ENCODE results near the gene C6orf62.
A peak's percentile ranks its signal among the peaks of the same experiment; 100 is the strongest.
"Not testable (repeated sequence)": the region's sequence is repeated elsewhere in the genome, so short reads cannot be mapped to it uniquely, and the experiment has no call there.

The C6orf62 gene

DNA sequence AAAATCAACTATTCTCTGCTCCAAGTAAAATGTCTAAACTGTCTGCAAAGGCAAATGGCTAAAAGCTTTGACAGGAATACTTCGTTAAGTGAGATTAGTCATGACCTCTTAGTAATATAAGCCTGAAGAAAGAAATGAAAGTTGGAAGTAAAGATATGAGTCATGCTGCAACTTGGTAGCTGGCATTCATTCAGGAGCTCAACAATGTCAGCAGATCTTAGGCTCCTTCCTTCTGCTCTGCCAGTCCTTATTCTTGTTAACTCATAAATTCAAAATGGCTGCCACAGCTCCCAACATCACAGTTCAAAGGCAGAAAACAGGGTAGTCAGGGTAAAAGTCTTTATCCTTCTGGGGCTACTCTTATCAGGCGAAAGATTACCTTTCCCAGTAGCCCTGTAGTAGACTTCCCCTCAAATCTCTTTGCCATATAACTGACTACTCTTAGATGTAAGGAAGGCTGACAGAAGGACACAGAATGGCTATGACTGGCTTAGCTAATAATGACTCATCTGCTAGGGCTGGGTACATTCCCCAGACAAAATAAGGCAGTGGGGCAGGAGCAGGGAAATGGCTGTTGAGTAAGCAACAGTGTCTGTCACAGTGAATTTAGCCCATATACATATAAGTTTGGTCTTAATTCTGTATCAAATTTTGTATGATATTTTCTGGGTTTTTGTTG is 24.4 kb upstream of the C6orf62 start:
- DNase-seq (ENCODE audit: low read depth, low spot score): peak; percentile 71

- DNase-seq (ENCODE audit: low read depth, low spot score): no peak
Measured at GRCh38 chr6:24742216-24742738, 23.3 kb upstream of the C6orf62 start.

DNA sequence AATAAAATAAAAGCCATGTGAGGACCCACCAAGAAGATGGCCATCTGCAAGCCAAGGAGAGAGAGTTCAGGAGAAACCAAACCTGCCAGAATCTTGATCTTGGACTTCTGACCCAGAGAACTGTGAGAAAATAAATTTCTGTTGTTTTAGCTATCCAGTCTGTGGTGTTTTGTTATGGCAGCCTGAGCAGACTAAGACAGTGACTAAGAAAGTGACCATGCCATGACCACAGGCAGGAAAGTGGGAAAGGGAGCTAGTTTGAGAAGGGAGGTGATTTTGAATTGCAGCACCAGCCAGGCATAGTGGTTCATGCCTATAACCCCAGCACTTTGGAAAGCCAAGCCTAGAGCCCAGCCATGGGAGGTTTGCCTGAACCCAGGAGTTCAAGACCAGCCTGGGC is 21.9 kb upstream of the C6orf62 start:
- no peak for DNase-seq (ENCODE audit: low read depth, low spot score)

GRCh38 chr6:24738741-24739140 is 19.8 kb upstream of the C6orf62 start:
- DNase-seq (ENCODE audit: low read depth, low spot score): no peak

DNA sequence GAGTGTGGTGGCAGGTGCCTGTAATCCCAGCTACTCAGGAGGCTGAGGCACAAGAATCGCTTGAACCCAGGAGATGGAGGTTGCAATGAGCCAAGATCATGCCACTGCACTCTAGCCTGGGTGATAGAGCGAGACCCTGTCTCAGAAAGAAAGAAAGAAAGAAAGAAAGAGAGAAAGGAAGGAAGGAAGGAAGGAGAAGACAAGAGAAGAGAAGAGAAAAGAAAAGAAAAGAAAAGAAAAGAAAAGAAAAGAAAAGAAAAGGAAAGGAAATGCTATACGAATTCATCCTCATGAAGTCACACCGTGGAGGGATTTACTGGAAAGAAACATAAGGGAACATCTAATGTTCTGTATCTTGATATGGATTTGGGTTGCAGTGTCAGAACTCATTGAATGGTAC is 15.8 kb upstream of the C6orf62 start:
- not testable (repeated sequence) for DNase-seq (ENCODE audit: low read depth, low spot score)

- no peak for DNase-seq (ENCODE audit: low read depth, low spot score)
Measured at GRCh38 chr6:24734166-24734565, 15.2 kb upstream of the C6orf62 start.

DNA sequence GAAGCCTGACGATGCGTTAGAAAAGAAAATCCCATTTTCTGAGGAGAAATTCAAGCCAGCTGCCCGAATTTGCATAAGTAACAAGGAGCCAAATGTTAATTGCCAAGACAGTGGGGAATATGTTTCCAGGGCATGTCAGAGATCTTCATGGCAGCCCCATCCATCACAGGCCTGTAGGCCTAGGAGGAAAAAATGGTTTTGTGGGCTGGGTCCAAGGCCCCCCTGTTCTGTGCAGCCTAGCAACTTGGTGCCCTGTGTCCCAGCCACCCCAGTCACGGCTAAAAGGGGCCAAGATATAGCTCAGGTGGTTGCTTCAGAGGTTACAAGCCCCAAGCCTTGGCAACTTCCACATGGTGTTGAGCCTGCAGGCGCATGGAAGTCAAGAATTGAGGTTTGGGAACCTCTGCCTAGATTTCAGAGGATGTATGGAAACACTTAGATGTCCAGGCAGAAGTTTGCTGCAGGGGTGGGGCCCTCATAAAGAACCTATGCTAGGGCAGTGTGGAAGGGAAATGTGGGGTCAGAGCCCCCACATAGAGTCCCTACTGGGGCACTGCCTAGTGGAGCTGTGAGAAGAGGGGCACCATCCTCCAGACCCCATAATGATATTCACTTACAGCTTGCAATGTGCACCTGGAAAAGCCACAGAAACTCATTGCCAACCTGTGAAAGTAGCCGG is 12.6 kb upstream of the C6orf62 start:
- not testable (repeated sequence) for DNase-seq (ENCODE audit: low read depth, low spot score)

- not testable (repeated sequence) for DNase-seq (ENCODE audit: low read depth, low spot score)
Measured at GRCh38 chr6:24730653-24731052, 11.7 kb upstream of the C6orf62 start.

DNA sequence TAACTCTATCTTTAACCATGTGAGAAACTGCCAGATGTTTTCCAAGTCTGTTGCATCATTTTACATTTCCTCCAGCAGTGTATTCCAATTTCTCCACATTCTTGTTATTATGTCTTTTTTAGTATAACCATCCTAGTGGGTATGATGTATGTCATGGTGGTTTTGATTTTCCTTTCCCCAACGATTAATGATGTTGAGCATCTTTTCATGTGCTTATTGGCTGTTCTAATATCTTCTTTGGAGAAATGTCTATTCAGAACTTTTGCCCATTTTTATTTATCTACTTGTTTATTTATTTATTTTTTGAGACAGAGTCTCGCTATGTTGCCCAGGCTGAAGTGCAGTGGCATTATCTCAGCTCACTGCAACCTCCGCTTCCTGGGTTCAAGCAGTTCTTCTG is 4.3 kb upstream of the C6orf62 start:
- DNase-seq (ENCODE audit: low read depth, low spot score): no peak

DNA sequence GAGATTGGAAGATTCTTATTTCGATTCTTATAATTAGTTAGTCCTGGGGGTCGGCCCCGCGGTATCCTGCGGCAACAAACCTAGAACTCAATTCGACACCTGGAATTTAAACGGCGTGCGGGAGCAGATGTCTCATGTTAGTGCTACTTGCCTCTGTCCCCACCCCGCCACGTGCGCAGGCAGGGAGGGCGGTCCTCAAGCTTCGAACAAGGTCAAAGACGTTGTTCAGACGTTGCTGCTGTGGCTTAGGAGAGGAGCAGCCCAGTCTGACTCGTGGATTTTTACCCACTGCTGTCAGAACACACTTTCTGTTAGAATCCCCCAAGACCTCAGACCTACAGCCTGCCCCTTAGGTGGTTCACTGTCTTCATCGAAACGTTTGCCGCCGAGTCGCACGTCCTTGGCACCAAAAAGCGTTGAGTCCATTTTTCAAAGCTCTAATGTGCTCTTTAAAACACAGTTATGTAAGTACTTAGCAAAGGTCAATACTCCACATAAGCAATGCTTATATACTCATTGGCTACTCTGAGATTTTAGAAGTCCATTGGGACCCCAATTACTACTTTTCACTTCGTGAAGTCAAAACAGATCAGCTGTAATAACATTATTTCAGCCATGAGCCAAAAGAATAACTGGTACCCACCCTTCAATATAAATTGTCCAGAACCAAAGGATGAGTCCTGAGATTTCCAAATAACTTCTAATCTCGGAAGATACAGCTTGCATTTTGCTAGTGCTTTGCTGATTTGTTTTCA is 2.7 kb upstream of the C6orf62 start:
- no peak for DNase-seq (ENCODE audit: low read depth, low spot score)

DNA sequence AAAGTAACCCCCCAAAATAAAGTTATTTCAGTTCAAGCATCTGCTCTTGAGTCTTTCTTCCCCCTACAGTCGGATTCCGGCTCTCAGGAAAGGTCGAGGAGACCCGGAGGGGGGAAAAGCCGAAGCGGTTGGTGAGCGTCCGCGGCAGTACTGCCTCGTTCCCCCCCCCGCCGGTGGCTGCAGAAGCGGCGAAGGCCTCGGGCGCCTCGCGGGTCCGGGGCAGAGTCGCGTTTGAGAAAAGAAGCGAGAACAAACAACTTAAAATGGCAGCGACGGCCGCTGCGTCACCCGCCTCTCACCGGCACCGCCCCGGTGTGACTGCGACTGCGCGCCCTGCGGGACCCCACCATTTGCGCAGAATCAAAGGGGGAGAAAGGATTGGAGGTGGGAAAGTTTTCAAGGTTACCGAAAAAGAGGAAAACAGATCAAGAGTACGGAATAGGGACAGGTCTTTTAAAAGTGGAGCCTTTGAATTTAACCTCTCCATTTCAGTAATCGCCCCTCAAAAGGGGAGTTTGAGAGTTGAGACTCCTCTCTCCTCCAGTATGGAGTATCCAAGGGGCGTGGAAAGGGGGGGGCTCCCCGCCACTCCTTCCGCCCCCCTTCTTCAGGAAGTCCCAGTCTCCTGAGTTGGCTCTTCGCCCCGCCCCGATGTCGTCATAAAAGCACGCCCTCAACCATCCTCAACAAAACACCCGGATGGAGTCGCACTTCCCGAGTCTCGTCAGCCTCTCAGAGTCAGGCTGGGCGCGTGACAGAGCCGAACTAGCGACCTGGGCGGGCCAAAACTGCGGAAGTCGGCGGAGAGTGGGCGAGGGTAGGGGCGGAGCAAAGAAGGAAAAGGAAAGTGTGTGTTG is 1.9 kb upstream of the C6orf62 start:
- peak; percentile 100 for DNase-seq (ENCODE audit: low read depth, low spot score)

- no peak for DNase-seq (ENCODE audit: low read depth, low spot score)
Measured at GRCh38 chr6:24720131-24720603, 1.2 kb upstream of the C6orf62 start.

DNA sequence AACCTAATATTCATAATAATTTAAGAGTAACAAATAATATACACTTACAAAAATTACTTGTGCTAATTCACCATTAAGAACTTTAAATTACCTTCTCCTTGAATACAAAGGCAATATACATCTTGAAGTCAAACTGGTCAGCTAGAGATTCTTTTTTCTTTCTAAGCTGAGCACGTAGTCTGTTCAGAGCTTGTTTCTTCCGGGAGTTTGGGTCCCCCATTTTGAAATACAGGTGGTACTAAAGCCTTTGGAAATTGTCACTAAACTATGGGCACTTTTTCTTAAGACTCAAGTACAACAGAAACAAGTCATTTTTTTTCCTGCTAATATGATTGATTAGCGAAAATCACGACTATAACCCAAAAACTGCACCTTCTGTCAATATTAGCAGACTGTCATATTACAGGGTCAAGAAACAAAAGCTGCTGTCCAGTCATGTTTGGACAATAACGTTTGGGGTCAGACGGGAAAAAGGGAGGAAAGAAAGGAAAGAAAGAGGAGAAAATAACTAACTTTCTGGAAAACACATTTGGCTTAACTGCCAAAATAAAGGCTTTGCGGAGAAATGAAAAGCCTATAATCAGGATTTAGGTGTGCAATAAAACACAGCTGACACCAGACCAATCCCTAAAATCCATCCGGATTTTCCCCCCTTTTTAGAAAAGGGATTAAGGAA is 367 bp downstream of the C6orf62 start:
- DNase-seq (ENCODE audit: low read depth, low spot score): no peak

DNA sequence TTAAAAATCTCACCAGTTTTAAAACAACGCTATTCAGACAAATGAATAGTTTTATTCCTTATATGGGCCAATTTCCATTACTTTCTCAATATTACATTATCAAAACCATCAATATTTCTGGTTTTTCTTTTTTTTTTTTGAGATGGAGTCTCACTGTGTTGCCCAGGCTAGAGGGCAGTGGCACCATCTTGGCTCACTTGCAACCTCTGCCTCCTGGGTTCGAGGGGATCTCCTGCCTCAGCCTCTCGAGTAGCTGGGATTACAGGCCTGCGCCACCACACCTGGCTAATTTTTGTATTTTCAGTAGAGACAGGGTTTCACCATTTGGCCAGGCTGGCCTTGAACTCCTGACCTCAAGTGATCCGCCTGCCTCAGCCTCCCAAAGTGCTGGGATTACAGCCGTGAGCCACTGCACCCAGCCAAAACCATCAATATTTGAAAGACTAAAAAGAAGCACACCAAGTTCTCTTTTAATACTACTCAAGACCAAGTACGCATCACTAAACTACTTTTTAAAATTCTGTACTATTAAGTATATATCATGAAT is 2.3 kb downstream of the C6orf62 start:
- not testable (repeated sequence) for DNase-seq (ENCODE audit: low read depth, low spot score)

- no peak for DNase-seq (ENCODE audit: low read depth, low spot score)
Measured at GRCh38 chr6:24710519-24711303, 8.2 kb downstream of the C6orf62 start.

DNA sequence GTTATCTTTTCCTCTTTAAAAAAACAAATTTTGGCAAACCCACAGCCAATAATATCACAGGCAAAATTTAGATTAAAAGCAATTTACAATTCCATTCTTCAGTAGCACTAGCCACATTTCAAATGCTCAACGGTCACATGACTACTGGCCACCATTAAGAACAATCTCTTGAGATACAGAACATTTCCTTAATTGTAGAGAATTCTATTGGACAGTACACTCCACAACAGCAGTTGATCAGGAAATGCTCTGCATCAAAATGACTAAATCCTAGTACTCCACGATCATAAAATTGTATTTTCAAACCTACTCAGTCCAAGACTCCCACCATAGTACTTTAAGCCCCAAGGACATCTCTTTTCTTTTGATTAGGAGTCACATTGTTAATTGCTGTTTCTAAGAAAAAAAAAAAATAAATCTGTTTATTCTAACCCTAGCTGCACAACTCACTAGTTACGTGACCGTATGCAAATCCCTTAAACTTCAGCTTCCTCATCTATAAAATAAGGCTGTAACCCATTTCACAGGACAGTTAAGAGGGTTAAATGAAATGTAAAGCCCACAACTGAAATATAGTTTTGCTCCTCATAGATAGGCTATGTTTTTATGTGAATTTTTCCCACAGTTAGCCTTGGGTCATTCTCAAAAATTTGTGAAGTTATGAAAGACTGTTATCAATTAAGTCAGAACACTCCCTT is 9.8 kb downstream of the C6orf62 start:
- no peak for DNase-seq (ENCODE audit: low read depth, low spot score)

DNA sequence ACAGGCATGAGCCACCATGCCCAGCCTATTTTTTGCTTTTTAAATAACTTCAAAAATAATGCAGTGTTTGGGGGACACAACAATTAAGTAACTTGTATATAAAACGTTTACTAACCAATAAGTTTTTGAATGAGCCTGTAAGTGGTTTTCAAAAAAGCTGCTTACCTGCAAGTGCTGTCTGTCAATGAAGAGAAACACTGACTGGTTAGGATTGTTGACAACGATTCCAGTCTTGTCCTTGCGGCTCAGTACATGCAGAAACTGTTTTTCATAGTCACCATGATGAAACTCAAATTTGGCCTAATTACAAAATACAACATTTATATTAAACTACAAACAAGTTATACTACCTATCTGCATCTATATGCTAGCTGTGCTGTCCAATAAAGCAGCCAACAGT is 10.3 kb downstream of the C6orf62 start:
- no peak for DNase-seq (ENCODE audit: low read depth, low spot score)

GRCh38 chr6:24704468-24704867 is 14.5 kb downstream of the C6orf62 start:
- no peak for DNase-seq (ENCODE audit: low read depth, low spot score)

GRCh38 chr6:24702720-24703282 is 16.2 kb downstream of the C6orf62 start:
- no peak for DNase-seq (ENCODE audit: low read depth, low spot score)

Measured in brain pericyte (primary cell).